ENCODE data around the gene RPL31. TPM values are rescaled to one million over a fixed set of nuclear protein-coding genes. Genes with fewer than 3 reads are reported as not detected.

The RPL31 gene
- total and polyA plus RNA-seq, 4 experiments from 2014 or later = 2,455 to 6,581 (median 4,056) TPM

- CTCF ChIA-PET (ENCODE audit: partially characterized antibody) = no interaction called here
- Histone ChIP-seq H3K9me3 (ENCODE audit: control insufficient read depth in 1 of 2, low read length in 2 of 2) (no peaks in the 10 kb centered on the region), H3K4me3 (ENCODE audit: low read length in 2 of 2) (no peak overlapping the region), H3K36me3 (ENCODE audit: insufficient read depth, low read length) (no peaks in the 10 kb centered on the region), H3K27ac (ENCODE audit: low read depth, low read length) (no peak overlapping the region), H3K27me3 (ENCODE audit: insufficient read depth, low read length) (no peaks in the 10 kb centered on the region), H3K4me1 (ENCODE audit: insufficient read depth, low read length) (no peaks in the 10 kb centered on the region)
- Mint-ChIP-seq H3K36me3 (no peaks in the 10 kb centered on the region), H3K27me3 (peaks cover 2% of the 10 kb centered on the region in 2 donors), H3K27ac (no peak overlapping the region), H3K9me3 (no peaks in the 10 kb centered on the region), H3K4me1 (peaks cover 0 to 3% (median under 1%) of the 10 kb centered on the region in 4 donors), H3K4me3 (no peak overlapping the region)
- POLR2A ChIA-PET (ENCODE audit: partially characterized antibody) = no interaction called here
- DNase-seq = no peak
- intact Hi-C loops (cut with micrococcal nuclease) = no loop called here
Measured at GRCh38 chr2:100975521-100975785, 26.6 kb upstream of the RPL31 start.

- CTCF ChIA-PET (ENCODE audit: partially characterized antibody) = interaction anchor here (1.4 kb wide), 1 partner anchor 366 kb away, joined by 7 read pairs; no protein-coding TSS in a partner anchor
- POLR2A ChIA-PET (ENCODE audit: partially characterized antibody) = no interaction called here
- no peaks in the 10 kb centered on the region for H3K27me3 ChIP-seq (ENCODE audit: insufficient read depth, low read length)
- no peak overlapping the region for H3K4me3 ChIP-seq (ENCODE audit: low read length in 2 of 2)
- H3K4me3 Mint-ChIP-seq = no peak overlapping the region
- H3K27me3 Mint-ChIP-seq = peaks cover 2% of the 10 kb centered on the region in 2 donors
- no peaks in the 10 kb centered on the region for H3K36me3 Mint-ChIP-seq
- no peaks in the 10 kb centered on the region for H3K4me1 ChIP-seq (ENCODE audit: insufficient read depth, low read length)
- intact Hi-C loops (cut with micrococcal nuclease) = no loop called here
- no peak overlapping the region for H3K27ac Mint-ChIP-seq
- H3K4me1 Mint-ChIP-seq = peaks cover 0 to 3% (median under 1%) of the 10 kb centered on the region in 4 donors
- H3K27ac ChIP-seq (ENCODE audit: low read depth, low read length) = no peak overlapping the region
- H3K9me3 ChIP-seq (ENCODE audit: control insufficient read depth in 1 of 2, low read length in 2 of 2) = no peaks in the 10 kb centered on the region
- no peaks in the 10 kb centered on the region for H3K9me3 Mint-ChIP-seq
- no peaks in the 10 kb centered on the region for H3K36me3 ChIP-seq (ENCODE audit: insufficient read depth, low read length)
- no peak for DNase-seq
Measured at GRCh38 chr2:100976061-100976460, 26.0 kb upstream of the RPL31 start.

GRCh38 chr2:100976645-100977391, 25.3 kb upstream of the RPL31 start:
- no peaks in the 10 kb centered on the region for H3K9me3 ChIP-seq (ENCODE audit: control insufficient read depth in 1 of 2, low read length in 2 of 2)
- H3K27ac Mint-ChIP-seq = peak overlapping the region in 1 of 7 donors; percentile 21
- no peak overlapping the region for H3K4me3 Mint-ChIP-seq
- ChIA-PET POLR2A (ENCODE audit: partially characterized antibody) (no interaction called here), CTCF (ENCODE audit: partially characterized antibody) (interaction anchor here (1.0 to 1.4 kb wide), 2 partner anchors 10 to 367 kb away, joined by 3 to 7 read pairs; no protein-coding TSS in a partner anchor)
- H3K27me3 ChIP-seq (ENCODE audit: insufficient read depth, low read length) = no peaks in the 10 kb centered on the region
- no peaks in the 10 kb centered on the region for H3K36me3 ChIP-seq (ENCODE audit: insufficient read depth, low read length)
- H3K27me3 Mint-ChIP-seq = no peaks in the 10 kb centered on the region
- H3K27ac ChIP-seq (ENCODE audit: low read depth, low read length) = no peak overlapping the region
- peaks cover 0 to 3% (median under 1%) of the 10 kb centered on the region in 4 donors for H3K4me1 Mint-ChIP-seq
- intact Hi-C loops (cut with micrococcal nuclease) = no loop called here
- no peaks in the 10 kb centered on the region for H3K9me3 Mint-ChIP-seq
- DNase-seq = no peak
- H3K4me1 ChIP-seq (ENCODE audit: insufficient read depth, low read length) = no peaks in the 10 kb centered on the region
- no peak overlapping the region for H3K4me3 ChIP-seq (ENCODE audit: low read length in 2 of 2)
- no peaks in the 10 kb centered on the region for H3K36me3 Mint-ChIP-seq

DNA sequence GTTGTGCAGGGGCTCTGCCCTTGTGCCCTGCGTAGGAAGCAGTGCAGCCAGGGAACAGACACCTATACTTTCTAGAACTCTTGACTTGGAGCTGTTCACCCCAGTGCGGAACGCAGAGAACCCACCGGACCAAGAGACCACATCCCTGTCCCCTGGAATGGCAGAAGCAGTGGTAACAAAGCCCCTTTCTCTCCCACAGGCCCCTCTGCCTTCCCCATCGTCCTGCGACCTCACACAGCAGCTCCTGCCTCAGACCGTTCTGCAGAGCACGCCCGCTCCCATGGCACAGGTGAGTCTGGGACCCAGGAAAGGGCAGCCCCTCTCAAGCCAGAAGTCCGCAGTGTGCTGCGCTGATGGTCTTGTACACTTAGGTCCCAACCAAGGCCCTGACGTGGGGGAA, 24.6 kb upstream of the RPL31 start:
- Histone ChIP-seq H3K36me3 (ENCODE audit: insufficient read depth, low read length) (no peaks in the 10 kb centered on the region), H3K9me3 (ENCODE audit: control insufficient read depth in 1 of 2, low read length in 2 of 2) (no peaks in the 10 kb centered on the region), H3K4me3 (ENCODE audit: low read length in 2 of 2) (no peak overlapping the region), H3K4me1 (ENCODE audit: insufficient read depth, low read length) (no peaks in the 10 kb centered on the region), H3K27ac (ENCODE audit: low read depth, low read length) (no peak overlapping the region), H3K27me3 (ENCODE audit: insufficient read depth, low read length) (no peaks in the 10 kb centered on the region)
- no peaks in the 10 kb centered on the region for H3K9me3 Mint-ChIP-seq
- DNase-seq = no peak
- no peaks in the 10 kb centered on the region for H3K27me3 Mint-ChIP-seq
- no peaks in the 10 kb centered on the region for H3K36me3 Mint-ChIP-seq
- no peak overlapping the region for H3K4me3 Mint-ChIP-seq
- peaks cover 0 to 3% (median under 1%) of the 10 kb centered on the region in 4 donors for H3K4me1 Mint-ChIP-seq
- POLR2A ChIA-PET (ENCODE audit: partially characterized antibody) = no interaction called here
- CTCF ChIA-PET (ENCODE audit: partially characterized antibody) = interaction anchor here (1.0 to 6.5 kb wide), 3 partner anchors 9 to 370 kb away, joined by 3 to 78 read pairs (median 7); no protein-coding TSS in a partner anchor
- intact Hi-C loops (cut with micrococcal nuclease) = no loop called here
- no peak overlapping the region for H3K27ac Mint-ChIP-seq

GRCh38 chr2:100978582-100979191, 23.4 kb upstream of the RPL31 start:
- Mint-ChIP-seq H3K4me1 (peaks cover 0 to 3% (median under 1%) of the 10 kb centered on the region in 4 donors), H3K36me3 (no peaks in the 10 kb centered on the region), H3K9me3 (no peaks in the 10 kb centered on the region), H3K27ac (peak overlapping the region in 2 of 7 donors; percentile 59 to 78), H3K27me3 (no peaks in the 10 kb centered on the region), H3K4me3 (peak overlapping the region in 1 of 8 donors; percentile 19)
- Histone ChIP-seq H3K9me3 (ENCODE audit: control insufficient read depth in 1 of 2, low read length in 2 of 2) (no peaks in the 10 kb centered on the region), H3K4me3 (ENCODE audit: low read length in 2 of 2) (no peak overlapping the region), H3K4me1 (ENCODE audit: insufficient read depth, low read length) (no peaks in the 10 kb centered on the region), H3K27me3 (ENCODE audit: insufficient read depth, low read length) (no peaks in the 10 kb centered on the region), H3K27ac (ENCODE audit: low read depth, low read length) (no peak overlapping the region), H3K36me3 (ENCODE audit: insufficient read depth, low read length) (no peaks in the 10 kb centered on the region)
- ChIA-PET CTCF (ENCODE audit: partially characterized antibody) (interaction anchor here (0.6 to 6.5 kb wide), 2 partner anchors 371 to 376 kb away, joined by 4 to 78 read pairs; no protein-coding TSS in a partner anchor), POLR2A (ENCODE audit: partially characterized antibody) (no interaction called here)
- intact Hi-C loops (cut with micrococcal nuclease) = no loop called here
- no peak for DNase-seq

- Histone ChIP-seq H3K27ac (ENCODE audit: low read depth, low read length) (no peak overlapping the region), H3K4me1 (ENCODE audit: insufficient read depth, low read length) (no peaks in the 10 kb centered on the region), H3K4me3 (ENCODE audit: low read length in 2 of 2) (no peak overlapping the region), H3K36me3 (ENCODE audit: insufficient read depth, low read length) (no peaks in the 10 kb centered on the region), H3K27me3 (ENCODE audit: insufficient read depth, low read length) (no peaks in the 10 kb centered on the region), H3K9me3 (ENCODE audit: control insufficient read depth in 1 of 2, low read length in 2 of 2) (no peaks in the 10 kb centered on the region)
- no peaks in the 10 kb centered on the region for H3K36me3 Mint-ChIP-seq
- intact Hi-C loops (cut with micrococcal nuclease) = no loop called here
- H3K27ac Mint-ChIP-seq = no peak overlapping the region
- H3K4me1 Mint-ChIP-seq = peaks cover 0 to 3% (median 3%) of the 10 kb centered on the region in 4 donors
- DNase-seq = no peak
- H3K9me3 Mint-ChIP-seq = no peaks in the 10 kb centered on the region
- H3K27me3 Mint-ChIP-seq = peaks cover 0 to 1% of the 10 kb centered on the region in 2 donors
- ChIA-PET CTCF (ENCODE audit: partially characterized antibody) (interaction anchor here (6.5 kb wide), 1 partner anchor 372 kb away, joined by 78 read pairs; no protein-coding TSS in a partner anchor), POLR2A (ENCODE audit: partially characterized antibody) (no interaction called here)
- H3K4me3 Mint-ChIP-seq = no peak overlapping the region
Measured at GRCh38 chr2:100980046-100980445, 22.0 kb upstream of the RPL31 start.

DNA sequence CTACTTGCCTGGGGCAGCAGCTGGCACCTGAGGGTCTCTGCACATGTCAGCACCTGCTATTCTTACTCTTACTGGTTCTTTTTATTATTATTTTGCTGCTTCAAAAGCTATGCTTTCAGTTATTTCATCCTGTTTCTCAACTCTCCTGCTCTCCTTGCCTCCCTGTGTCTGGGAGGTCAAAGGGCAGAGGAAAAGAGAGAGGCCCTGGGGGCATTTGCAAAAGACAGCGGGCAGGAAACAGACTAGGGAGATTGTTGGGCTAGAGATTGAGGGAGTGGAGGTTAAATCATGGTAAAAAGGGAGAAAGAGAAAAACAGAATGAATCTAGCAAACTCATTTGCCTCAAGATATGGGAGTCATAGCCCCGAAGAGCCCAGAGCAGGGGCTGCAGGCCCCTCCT, 21.1 kb upstream of the RPL31 start:
- Histone ChIP-seq H3K27ac (ENCODE audit: low read depth, low read length) (no peak overlapping the region), H3K9me3 (ENCODE audit: control insufficient read depth in 1 of 2, low read length in 2 of 2) (no peaks in the 10 kb centered on the region), H3K4me3 (ENCODE audit: low read length in 2 of 2) (no peak overlapping the region), H3K4me1 (ENCODE audit: insufficient read depth, low read length) (no peaks in the 10 kb centered on the region), H3K36me3 (ENCODE audit: insufficient read depth, low read length) (no peaks in the 10 kb centered on the region), H3K27me3 (ENCODE audit: insufficient read depth, low read length) (no peaks in the 10 kb centered on the region)
- POLR2A ChIA-PET (ENCODE audit: partially characterized antibody) = no interaction called here
- Mint-ChIP-seq H3K27ac (peak overlapping the region in 1 of 7 donors; percentile 7), H3K4me1 (peaks cover 0 to 4% (median 3%) of the 10 kb centered on the region in 4 donors), H3K4me3 (no peak overlapping the region), H3K27me3 (peaks cover 0 to 1% of the 10 kb centered on the region in 2 donors), H3K36me3 (no peaks in the 10 kb centered on the region), H3K9me3 (no peaks in the 10 kb centered on the region)
- DNase-seq = no peak
- CTCF ChIA-PET (ENCODE audit: partially characterized antibody) = interaction anchor here (0.6 to 6.5 kb wide), 2 partner anchors 235 to 373 kb away, joined by 3 to 78 read pairs; no protein-coding TSS in a partner anchor
- intact Hi-C loops (cut with micrococcal nuclease) = no loop called here

Data from CD4-positive, alpha-beta memory T cell (primary cell).